K562 (cell line): Measurements from ENCODE around the gene JADE3. TPM values are rescaled to one million over a fixed set of nuclear protein-coding genes. Genes with fewer than 3 reads are reported as not detected.

Experiments
- CBX3 ChIP-seq, 2 experiments: IDR thresholded peaks; 1 replicate in 1 of 2; 2 replicates in 1 of 2; pipeline ENCODE4 v1.6.1; 2012; ENCODE audit warnings: inconsistent platforms in 2 of 2, low read length in 2 of 2, borderline replicate concordance in 1 of 2, control low read depth in 1 of 2
- EGR1 ChIP-seq: fragments of 450-650 bp; conservative IDR thresholded peaks from 2 replicates; pipeline ENCODE4 v1.6.1; 2017; ENCODE audit warnings: mild to moderate bottlenecking
- EP300 ChIP-seq: IDR thresholded peaks from 2 replicates; pipeline ENCODE4 v1.6.1; 2012; ENCODE audit warnings: low read length, improper control_type of control experiment
- EP400 ChIP-seq: fragments of 450-650 bp; IDR thresholded peaks from 2 replicates; pipeline ENCODE4 v1.6.1; 2017; ENCODE audit warnings: antibody characterized with exemption, mild to moderate bottlenecking, moderate library complexity
- ESRRA ChIP-seq: fragments of 450-650 bp; IDR thresholded peaks from 2 replicates; pipeline ENCODE4 v1.6.1; 2014; ENCODE audit warnings: low read depth, mild to moderate bottlenecking, moderate library complexity, borderline replicate concordance
- ESRRB ChIP-seq: fragments of 250-450 bp; sonication (Bioruptor Pico); IDR thresholded peaks from 2 replicates; pipeline ENCODE4 v1.5.0; 2020; ENCODE audit warnings: mild to moderate bottlenecking, moderate library complexity, borderline replicate concordance
- EWSR1 ChIP-seq: fragments of 450-650 bp; IDR thresholded peaks from 2 replicates; pipeline ENCODE4 v1.6.1; 2018; ENCODE audit warnings: borderline replicate concordance, mild to moderate bottlenecking, low read depth, moderate library complexity; ENCODE audit not compliant: partially characterized antibody
- GTF2E2 ChIP-seq: fragments of 200-800 bp; sonication (Bioruptor generic); IDR thresholded peaks from 2 replicates; pipeline ENCODE4 v1.6.1; 2016; ENCODE audit warnings: missing genetic modification characterization, missing compliant biosample characterization
- GTF2F1 ChIP-seq: IDR thresholded peaks from 2 replicates; pipeline ENCODE4 v1.6.1; 2011; ENCODE audit warnings: low read depth, low read length, improper control_type of control experiment
- ILK ChIP-seq: fragments of 450-650 bp; IDR thresholded peaks from 2 replicates; pipeline ENCODE4 v1.6.1; 2016; ENCODE audit warnings: missing genetic modification characterization, low read depth, mild to moderate bottlenecking, missing compliant biosample characterization, moderate library complexity, borderline replicate concordance
- KDM1A ChIP-seq, 2 experiments: fragments of 450-650 bp; IDR thresholded peaks; 2 replicates each; pipeline ENCODE4 v1.6.1; 2016; ENCODE audit warnings: mild to moderate bottlenecking in 2 of 2
- KLF1 ChIP-seq: fragments of 450-650 bp; IDR thresholded peaks from 2 replicates; pipeline ENCODE4 v1.6.1; 2016; ENCODE audit warnings: missing genetic modification characterization, missing compliant biosample characterization
- LARP7 ChIP-seq: fragments of 450-650 bp; IDR thresholded peaks from 2 replicates; pipeline ENCODE4 v1.6.1; 2016
- RUNX1 ChIP-seq: sonication (generic); IDR thresholded peaks from 2 replicates; pipeline ENCODE4 v1.6.1; 2016; ENCODE audit warnings: antibody characterized with exemption, low read depth
- SMARCA5 ChIP-seq: fragments of 450-650 bp; IDR thresholded peaks from 2 replicates; pipeline ENCODE4 v1.6.1; 2016
- STAT5B ChIP-seq: fragments of 250-450 bp; sonication (Bioruptor Pico); IDR thresholded peaks from 2 replicates; pipeline ENCODE4 v1.8.0; 2021; ENCODE audit warnings: mild to moderate bottlenecking, inconsistent platforms
- TAF9B ChIP-seq: fragments of 450-650 bp; IDR thresholded peaks from 2 replicates; pipeline ENCODE4 v1.6.1; 2018; ENCODE audit warnings: mild to moderate bottlenecking; ENCODE audit not compliant: partially characterized antibody
- ZNF12 ChIP-seq: sonication (generic); formaldehyde crosslinking; IDR thresholded peaks from 2 replicates; pipeline ENCODE4 v1.4.0; 2020; ENCODE audit warnings: mild to moderate bottlenecking, missing genetic modification reagents
- ZNF24 ChIP-seq: fragments of 450-650 bp; IDR thresholded peaks from 2 replicates; pipeline ENCODE4 v1.6.1; 2016
- polyA plus RNA-seq, 8 experiments: library from polyadenylated mRNA; depleted of rRNA in 4 of 8; stranded (reverse) in 5 of 8; unstranded in 3 of 8; fragments of >200 nt; fragmentation: Nextera tagmentation in 2 of 8; fragmentation: Illumina TruSeq in 1 of 8; extraction: Ambion mirVana in 2 of 8; extraction: Trizol in 1 of 8; gene quantifications; 2 replicates each; pipeline versions ENCODE4 v1.2.1 to v1.2.3, GENCODE V29; 2011 to 2014; ENCODE audit warnings: inconsistent platforms in 1 of 8, missing spikeins in 1 of 8
- total RNA-seq, 7 experiments: library from RNA; depleted of rRNA in 6 of 7; stranded (reverse); fragments of >200 nt in 6 of 7; fragmentation: Illumina TruSeq in 2 of 7; extraction: Trizol in 2 of 7; gene quantifications; 2 replicates each; pipeline versions ENCODE4 v1.2.1 to v1.2.3, GENCODE V29; 2011 to 2021; ENCODE audit warnings: low replicate concordance in 1 of 7
- TF ChIP-seq, protein P1 (sequence below): IDR thresholded peaks from 2 replicates; pipeline ENCODE4 v1.6.1; 2014; ENCODE audit warnings: antibody characterized with exemption
- TF ChIP-seq, protein P2 (sequence below): fragments of 450-650 bp; IDR thresholded peaks from 2 replicates; pipeline ENCODE4 v1.7.1; 2018; ENCODE audit warnings: mild to moderate bottlenecking, low read depth; ENCODE audit not compliant: partially characterized antibody
- TF ChIP-seq, protein P3 (sequence below): fragments of 450-650 bp; IDR thresholded peaks from 2 replicates; pipeline ENCODE4 v1.6.1; 2016
- TF ChIP-seq, protein P4 (sequence below): fragments of 250-450 bp; sonication (Bioruptor Pico); IDR thresholded peaks from 2 replicates; pipeline ENCODE4 v1.8.0; 2022; ENCODE audit warnings: inconsistent platforms, mild to moderate bottlenecking, moderate library complexity, borderline replicate concordance
- TF ChIP-seq, protein P5 (sequence below): IDR thresholded peaks from 3 replicates; pipeline ENCODE4 v1.6.1; 2011; ENCODE audit warnings: borderline replicate concordance, mild to moderate bottlenecking; ENCODE audit not compliant: insufficient read length, insufficient read depth

JADE3 gene
- total and polyA plus RNA-seq, 9 of the 15 experiments (the other 6 are each of a cell fraction or from before 2014, with no cell fraction given), result 2.6 to 10.0 (median 7.0) TPM

DNA sequence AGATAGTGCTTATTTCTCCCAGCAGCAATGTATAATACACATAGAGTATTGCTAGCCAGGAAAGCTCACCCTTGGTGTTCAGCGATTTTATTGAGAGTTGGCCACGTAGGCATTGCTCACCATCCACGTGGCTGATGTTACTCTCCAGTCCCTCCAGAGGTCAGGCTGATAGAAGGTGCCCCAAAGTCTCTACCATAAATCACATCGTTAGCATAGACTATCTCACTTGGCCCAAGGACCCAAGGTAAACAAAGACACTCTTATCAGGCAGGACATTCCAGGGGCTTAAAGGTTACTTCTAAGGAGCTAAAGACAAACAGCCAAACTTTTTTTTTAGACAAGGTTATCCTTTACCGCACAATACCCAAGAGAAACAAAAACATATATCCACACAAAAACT lies 135.8 kb downstream of the JADE3 start (continued):
- no peak for TF ChIP-seq EWSR1
- peak; percentile 92 for TF ChIP-seq EP300
- TF ChIP-seq, protein P1, sequence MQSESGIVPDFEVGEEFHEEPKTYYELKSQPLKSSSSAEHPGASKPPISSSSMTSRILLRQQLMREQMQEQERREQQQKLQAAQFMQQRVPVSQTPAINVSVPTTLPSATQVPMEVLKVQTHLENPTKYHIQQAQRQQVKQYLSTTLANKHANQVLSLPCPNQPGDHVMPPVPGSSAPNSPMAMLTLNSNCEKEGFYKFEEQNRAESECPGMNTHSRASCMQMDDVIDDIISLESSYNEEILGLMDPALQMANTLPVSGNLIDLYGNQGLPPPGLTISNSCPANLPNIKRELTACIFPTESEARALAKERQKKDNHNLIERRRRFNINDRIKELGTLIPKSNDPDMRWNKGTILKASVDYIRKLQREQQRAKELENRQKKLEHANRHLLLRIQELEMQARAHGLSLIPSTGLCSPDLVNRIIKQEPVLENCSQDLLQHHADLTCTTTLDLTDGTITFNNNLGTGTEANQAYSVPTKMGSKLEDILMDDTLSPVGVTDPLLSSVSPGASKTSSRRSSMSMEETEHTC, result no peak
- no peak for TF ChIP-seq KLF1 (tag)
- TF ChIP-seq EP400, result peak; percentile 77; the same call in 1 of the 2 replicates
- no peak for TF ChIP-seq RUNX1
- TF ChIP-seq, protein P2, sequence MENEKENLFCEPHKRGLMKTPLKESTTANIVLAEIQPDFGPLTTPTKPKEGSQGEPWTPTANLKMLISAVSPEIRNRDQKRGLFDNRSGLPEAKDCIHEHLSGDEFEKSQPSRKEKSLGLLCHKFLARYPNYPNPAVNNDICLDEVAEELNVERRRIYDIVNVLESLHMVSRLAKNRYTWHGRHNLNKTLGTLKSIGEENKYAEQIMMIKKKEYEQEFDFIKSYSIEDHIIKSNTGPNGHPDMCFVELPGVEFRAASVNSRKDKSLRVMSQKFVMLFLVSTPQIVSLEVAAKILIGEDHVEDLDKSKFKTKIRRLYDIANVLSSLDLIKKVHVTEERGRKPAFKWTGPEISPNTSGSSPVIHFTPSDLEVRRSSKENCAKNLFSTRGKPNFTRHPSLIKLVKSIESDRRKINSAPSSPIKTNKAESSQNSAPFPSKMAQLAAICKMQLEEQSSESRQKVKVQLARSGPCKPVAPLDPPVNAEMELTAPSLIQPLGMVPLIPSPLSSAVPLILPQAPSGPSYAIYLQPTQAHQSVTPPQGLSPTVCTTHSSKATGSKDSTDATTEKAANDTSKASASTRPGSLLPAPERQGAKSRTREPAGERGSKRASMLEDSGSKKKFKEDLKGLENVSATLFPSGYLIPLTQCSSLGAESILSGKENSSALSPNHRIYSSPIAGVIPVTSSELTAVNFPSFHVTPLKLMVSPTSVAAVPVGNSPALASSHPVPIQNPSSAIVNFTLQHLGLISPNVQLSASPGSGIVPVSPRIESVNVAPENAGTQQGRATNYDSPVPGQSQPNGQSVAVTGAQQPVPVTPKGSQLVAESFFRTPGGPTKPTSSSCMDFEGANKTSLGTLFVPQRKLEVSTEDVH, result no peak
- no peak for TF ChIP-seq ESRRB (CRISPR knock-in tag)
- peak; percentile 96 to 97 for TF ChIP-seq KDM1A (IDR thresholded peaks at IDR 0.05)
- TF ChIP-seq STAT5B (CRISPR knock-in tag), result no peak
- TF ChIP-seq, protein P3, sequence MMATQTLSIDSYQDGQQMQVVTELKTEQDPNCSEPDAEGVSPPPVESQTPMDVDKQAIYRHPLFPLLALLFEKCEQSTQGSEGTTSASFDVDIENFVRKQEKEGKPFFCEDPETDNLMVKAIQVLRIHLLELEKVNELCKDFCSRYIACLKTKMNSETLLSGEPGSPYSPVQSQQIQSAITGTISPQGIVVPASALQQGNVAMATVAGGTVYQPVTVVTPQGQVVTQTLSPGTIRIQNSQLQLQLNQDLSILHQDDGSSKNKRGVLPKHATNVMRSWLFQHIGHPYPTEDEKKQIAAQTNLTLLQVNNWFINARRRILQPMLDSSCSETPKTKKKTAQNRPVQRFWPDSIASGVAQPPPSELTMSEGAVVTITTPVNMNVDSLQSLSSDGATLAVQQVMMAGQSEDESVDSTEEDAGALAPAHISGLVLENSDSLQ, result peak; percentile 87
- no peak for TF ChIP-seq ILK
- no peak for TF ChIP-seq EGR1
- no peak for TF ChIP-seq CBX3 (IDR thresholded peaks at IDR 0.05; ENCODE audit: borderline replicate concordance in 1 of 2, low read length in 2 of 2)
- TF ChIP-seq GTF2E2 (tag), result no peak
- no peak for TF ChIP-seq ZNF24
- TF ChIP-seq, protein P4, sequence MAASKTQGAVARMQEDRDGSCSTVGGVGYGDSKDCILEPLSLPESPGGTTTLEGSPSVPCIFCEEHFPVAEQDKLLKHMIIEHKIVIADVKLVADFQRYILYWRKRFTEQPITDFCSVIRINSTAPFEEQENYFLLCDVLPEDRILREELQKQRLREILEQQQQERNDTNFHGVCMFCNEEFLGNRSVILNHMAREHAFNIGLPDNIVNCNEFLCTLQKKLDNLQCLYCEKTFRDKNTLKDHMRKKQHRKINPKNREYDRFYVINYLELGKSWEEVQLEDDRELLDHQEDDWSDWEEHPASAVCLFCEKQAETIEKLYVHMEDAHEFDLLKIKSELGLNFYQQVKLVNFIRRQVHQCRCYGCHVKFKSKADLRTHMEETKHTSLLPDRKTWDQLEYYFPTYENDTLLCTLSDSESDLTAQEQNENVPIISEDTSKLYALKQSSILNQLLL (CRISPR knock-in tag), result no peak
- TF ChIP-seq TAF9B, result no peak
- no peak for TF ChIP-seq ZNF12
- peak; percentile 73; the same call in 1 of the 2 replicates for TF ChIP-seq ESRRA
- no peak for TF ChIP-seq LARP7
- TF ChIP-seq, protein P5, sequence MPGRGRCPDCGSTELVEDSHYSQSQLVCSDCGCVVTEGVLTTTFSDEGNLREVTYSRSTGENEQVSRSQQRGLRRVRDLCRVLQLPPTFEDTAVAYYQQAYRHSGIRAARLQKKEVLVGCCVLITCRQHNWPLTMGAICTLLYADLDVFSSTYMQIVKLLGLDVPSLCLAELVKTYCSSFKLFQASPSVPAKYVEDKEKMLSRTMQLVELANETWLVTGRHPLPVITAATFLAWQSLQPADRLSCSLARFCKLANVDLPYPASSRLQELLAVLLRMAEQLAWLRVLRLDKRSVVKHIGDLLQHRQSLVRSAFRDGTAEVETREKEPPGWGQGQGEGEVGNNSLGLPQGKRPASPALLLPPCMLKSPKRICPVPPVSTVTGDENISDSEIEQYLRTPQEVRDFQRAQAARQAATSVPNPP, result no peak
- no peak for TF ChIP-seq GTF2F1
- TF ChIP-seq SMARCA5, result no peak
